GM23338 (cell line): ENCODE data around the gene CLIP2. TPM values are rescaled to one million over a fixed set of nuclear protein-coding genes. Genes with fewer than 3 reads are reported as not detected.
"Not testable (repeated sequence)": the region's sequence is repeated elsewhere in the genome, so short reads cannot be mapped to it uniquely, and the experiment has no call there.

Source experiments
- ATAC-seq: fragments of 200-7000 bp; cut with Tn5 transposase; 3 replicates; pipeline ENCODE4 v1.9.1; 2020
- DNase-seq: peaks from one replicate; pipeline ENCODE4 v3.0.0-alpha.2; 2015; ENCODE audit warnings: low spot score
- H2AFZ ChIP-seq: fragments of 200-600 bp; sonication (generic); 2 replicates; pipeline ENCODE4 v1.8.0; 2016; ENCODE audit warnings: antibody characterized with exemption, mild to moderate bottlenecking, moderate library complexity
- H3F3A ChIP-seq: fragments of 200-600 bp; sonication (generic); replicated peaks from 2 replicates; pipeline ENCODE4 v1.8.0; 2017; ENCODE audit warnings: antibody characterized with exemption, mixed run types, low read depth
- H3K27ac ChIP-seq: fragments of 200-600 bp; sonication (generic); 2 replicates; pipeline ENCODE4 v1.6.1; 2016; ENCODE audit warnings: low read depth
- H3K27me3 ChIP-seq: fragments of 200-600 bp; sonication (generic); 2 replicates; pipeline ENCODE4 v1.8.0; 2016; ENCODE audit warnings: mild to moderate bottlenecking, mixed run types, moderate library complexity; ENCODE audit not compliant: insufficient read depth
- H3K36me3 ChIP-seq: fragments of 200-600 bp; sonication (generic); 2 replicates; pipeline ENCODE4 v1.8.0; 2016; ENCODE audit warnings: mild to moderate bottlenecking; ENCODE audit not compliant: insufficient read depth
- H3K4me1 ChIP-seq: fragments of 200-600 bp; sonication (generic); 2 replicates; pipeline ENCODE4 v1.8.0; 2016; ENCODE audit warnings: mild to moderate bottlenecking, moderate library complexity; ENCODE audit not compliant: insufficient read depth
- H3K4me2 ChIP-seq: fragments of 200-600 bp; sonication (generic); 2 replicates; pipeline ENCODE4 v1.7.1; 2017; ENCODE audit warnings: mixed run types
- H3K4me3 ChIP-seq: fragments of 200-600 bp; sonication (generic); 2 replicates; pipeline ENCODE4 v1.6.1; 2016; ENCODE audit warnings: mixed run types
- H3K79me2 ChIP-seq: fragments of 200-600 bp; sonication (generic); replicated peaks from 2 replicates; pipeline ENCODE4 v1.8.0; 2017; ENCODE audit warnings: mild to moderate bottlenecking; ENCODE audit not compliant: insufficient read depth
- H3K9me2 ChIP-seq: fragments of 200-600 bp; sonication (generic); 2 replicates; pipeline ENCODE4 v1.8.0; 2017; ENCODE audit not compliant: insufficient read depth
- H4K20me1 ChIP-seq: fragments of 200-600 bp; sonication (generic); replicated peaks from 2 replicates; pipeline ENCODE4 v1.8.0; 2017; ENCODE audit warnings: mild to moderate bottlenecking; ENCODE audit not compliant: insufficient read depth
- H3K27ac Mint-ChIP-seq: 2 replicates; pipeline ENCODE4 v1.8.0; 2020; ENCODE audit warnings: inconsistent platforms, mild to moderate bottlenecking, moderate library complexity, mixed read lengths
- H3K27me3 Mint-ChIP-seq: 3 replicates; pipeline ENCODE4 v1.8.0; 2022; ENCODE audit warnings: low read depth, mild to moderate bottlenecking, moderate library complexity, mixed read lengths, inconsistent platforms; ENCODE audit not compliant: insufficient read depth, poor library complexity
- H3K36me3 Mint-ChIP-seq: 3 replicates; pipeline ENCODE4 v1.8.0; 2021; ENCODE audit warnings: low read depth, mild to moderate bottlenecking, inconsistent platforms, moderate library complexity, mixed read lengths
- H3K4me1 Mint-ChIP-seq: 3 replicates; pipeline ENCODE4 v1.8.0; 2020; ENCODE audit warnings: mild to moderate bottlenecking, inconsistent platforms, mixed read lengths
- H3K4me3 Mint-ChIP-seq: 3 replicates; pipeline ENCODE4 v1.8.0; 2021; ENCODE audit warnings: moderate library complexity, mild to moderate bottlenecking, inconsistent platforms, mixed read lengths
- H3K9me3 Mint-ChIP-seq: 3 replicates; pipeline ENCODE4 v1.8.0; 2020; ENCODE audit warnings: moderate library complexity, mild to moderate bottlenecking, inconsistent platforms, mixed read lengths
- CREB1 ChIP-seq: fragments of 250-450 bp; sonication (Bioruptor Pico); IDR thresholded peaks from 2 replicates; pipeline ENCODE4 v1.5.0; 2020; ENCODE audit warnings: low read depth, mild to moderate bottlenecking, moderate library complexity
- EZH2 ChIP-seq: fragments of 200-600 bp; sonication (generic); IDR thresholded peaks from one replicate; pipeline ENCODE4 v1.8.0; 2017; ENCODE audit warnings: antibody characterized with exemption, mild to moderate bottlenecking, low read depth; ENCODE audit not compliant: unreplicated experiment
- NANOG ChIP-seq: IDR thresholded peaks from 2 replicates; pipeline ENCODE4 v1.6.1; 2016; ENCODE audit warnings: antibody characterized with exemption, borderline replicate concordance
- POLR2AphosphoS5 ChIP-seq: IDR thresholded peaks from 2 replicates; pipeline ENCODE4 v1.6.1; 2016; ENCODE audit warnings: antibody characterized with exemption, low read depth
- STAT1 ChIP-seq: IDR thresholded peaks from one replicate; pipeline ENCODE4 v1.6.1; 2016; ENCODE audit warnings: antibody characterized with exemption; ENCODE audit not compliant: unreplicated experiment
- ZNF114 ChIP-seq: fragments of 250-450 bp; sonication (Bioruptor Pico); IDR thresholded peaks from 2 replicates; pipeline ENCODE4 v1.5.0; 2020; ENCODE audit warnings: mild to moderate bottlenecking, moderate library complexity
- ZNF331 ChIP-seq: fragments of 250-450 bp; sonication (Bioruptor Pico); IDR thresholded peaks from 2 replicates; pipeline ENCODE4 v1.5.0; 2020; ENCODE audit warnings: low read depth, mild to moderate bottlenecking, moderate library complexity
- polyA plus RNA-seq: library from polyadenylated mRNA; unstranded; fragments of >200 nt; fragmentation: Nextera tagmentation; extraction: Ambion mirVana; gene quantifications from 2 replicates; pipeline ENCODE4 v1.2.1, GENCODE V29; 2016
- total RNA-seq: library from RNA; depleted of rRNA; stranded (reverse); fragments of >200 nt; shearing (Covaris generic); gene quantifications from 2 replicates; pipeline ENCODE4 v1.2.3, GENCODE V29; 2014
- TF ChIP-seq, protein P1 (sequence below): IDR thresholded peaks from one replicate; pipeline ENCODE4 v1.6.1; 2018; ENCODE audit warnings: antibody characterized with exemption; ENCODE audit not compliant: unreplicated experiment
- TF ChIP-seq, protein P2 (sequence below): fragments of 250-450 bp; sonication (Bioruptor Pico); IDR thresholded peaks from 2 replicates; pipeline ENCODE4 v1.5.0; 2020; ENCODE audit warnings: mild to moderate bottlenecking, moderate library complexity
- TF ChIP-seq, protein P3 (sequence below), 2 experiments: fragments of 200-600 bp in 1 of 2; sonication (generic) in 1 of 2; conservative IDR thresholded peaks; 2 replicates each; pipeline versions ENCODE4 v1.5.1 to v1.6.1; 2016 to 2017; ENCODE audit warnings: antibody characterized with exemption in 2 of 2, low read depth in 2 of 2, mild to moderate bottlenecking in 2 of 2, moderate library complexity in 1 of 2

The CLIP2 gene
- total and polyA plus RNA-seq, 2 experiments from 2014 or later = 8.1 to 51.9 TPM

DNA sequence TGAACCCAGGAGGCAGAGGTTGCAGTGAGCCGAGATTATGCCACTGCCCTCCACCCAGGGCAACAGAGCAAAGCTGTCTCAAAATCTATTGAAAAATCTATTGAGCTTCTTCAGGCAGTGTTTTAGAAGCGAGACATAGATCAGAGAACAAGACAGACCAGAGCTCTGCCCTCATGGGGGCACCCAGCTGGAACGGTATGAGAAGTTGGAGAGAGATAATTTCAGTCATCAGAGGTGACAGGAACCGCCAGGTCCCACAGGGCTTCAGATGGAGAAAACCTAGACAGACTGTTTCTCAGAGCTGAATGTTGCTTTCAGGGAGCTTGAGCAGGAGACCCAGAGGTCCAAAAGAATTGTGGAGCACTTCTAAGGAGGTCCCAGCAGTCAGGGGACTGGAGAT lies 150.3 kb downstream of the CLIP2 start (continued):
- TF ChIP-seq, protein P1, sequence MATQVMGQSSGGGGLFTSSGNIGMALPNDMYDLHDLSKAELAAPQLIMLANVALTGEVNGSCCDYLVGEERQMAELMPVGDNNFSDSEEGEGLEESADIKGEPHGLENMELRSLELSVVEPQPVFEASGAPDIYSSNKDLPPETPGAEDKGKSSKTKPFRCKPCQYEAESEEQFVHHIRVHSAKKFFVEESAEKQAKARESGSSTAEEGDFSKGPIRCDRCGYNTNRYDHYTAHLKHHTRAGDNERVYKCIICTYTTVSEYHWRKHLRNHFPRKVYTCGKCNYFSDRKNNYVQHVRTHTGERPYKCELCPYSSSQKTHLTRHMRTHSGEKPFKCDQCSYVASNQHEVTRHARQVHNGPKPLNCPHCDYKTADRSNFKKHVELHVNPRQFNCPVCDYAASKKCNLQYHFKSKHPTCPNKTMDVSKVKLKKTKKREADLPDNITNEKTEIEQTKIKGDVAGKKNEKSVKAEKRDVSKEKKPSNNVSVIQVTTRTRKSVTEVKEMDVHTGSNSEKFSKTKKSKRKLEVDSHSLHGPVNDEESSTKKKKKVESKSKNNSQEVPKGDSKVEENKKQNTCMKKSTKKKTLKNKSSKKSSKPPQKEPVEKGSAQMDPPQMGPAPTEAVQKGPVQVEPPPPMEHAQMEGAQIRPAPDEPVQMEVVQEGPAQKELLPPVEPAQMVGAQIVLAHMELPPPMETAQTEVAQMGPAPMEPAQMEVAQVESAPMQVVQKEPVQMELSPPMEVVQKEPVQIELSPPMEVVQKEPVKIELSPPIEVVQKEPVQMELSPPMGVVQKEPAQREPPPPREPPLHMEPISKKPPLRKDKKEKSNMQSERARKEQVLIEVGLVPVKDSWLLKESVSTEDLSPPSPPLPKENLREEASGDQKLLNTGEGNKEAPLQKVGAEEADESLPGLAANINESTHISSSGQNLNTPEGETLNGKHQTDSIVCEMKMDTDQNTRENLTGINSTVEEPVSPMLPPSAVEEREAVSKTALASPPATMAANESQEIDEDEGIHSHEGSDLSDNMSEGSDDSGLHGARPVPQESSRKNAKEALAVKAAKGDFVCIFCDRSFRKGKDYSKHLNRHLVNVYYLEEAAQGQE = no peak
- TF ChIP-seq STAT1 (no peak), POLR2AphosphoS5 (no peak), ZNF331 (CRISPR knock-in tag) (no peak), ZNF114 (CRISPR knock-in tag) (no peak), NANOG (no peak), CREB1 (CRISPR knock-in tag) (no peak)

DNA sequence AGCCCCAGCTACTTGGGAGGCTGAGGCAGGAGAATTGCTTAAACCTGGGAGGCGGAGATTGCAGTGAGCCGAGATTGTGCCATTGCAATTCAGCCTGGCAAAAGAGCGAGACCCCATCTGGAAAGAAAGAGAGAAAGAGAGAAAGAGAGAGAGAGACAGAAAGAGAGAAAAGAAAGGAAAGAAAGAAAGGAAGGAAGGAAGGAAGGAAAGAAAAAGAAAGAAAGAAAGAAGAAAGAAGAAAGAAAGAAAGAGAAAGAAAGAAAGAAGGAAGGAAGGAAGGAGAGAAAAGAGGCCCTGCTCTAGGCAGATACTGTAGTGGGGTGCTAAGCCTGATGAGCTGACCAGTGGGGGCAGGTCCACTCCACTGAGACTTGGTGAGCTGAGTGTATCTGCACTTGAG lies 150.9 kb downstream of the CLIP2 start:
- not testable (repeated sequence) for DNase-seq, H3K79me2 ChIP-seq, H2AFZ ChIP-seq, H3K27ac ChIP-seq, H3K4me1 Mint-ChIP-seq, H3K4me3 Mint-ChIP-seq, H3K36me3 ChIP-seq, ATAC-seq, H3K36me3 Mint-ChIP-seq, H3K4me1 ChIP-seq, H3K9me2 ChIP-seq, H4K20me1 ChIP-seq, H3K4me2 ChIP-seq, H3K27ac Mint-ChIP-seq, H3K27me3 ChIP-seq, H3K4me3 ChIP-seq, H3F3A ChIP-seq, H3K27me3 Mint-ChIP-seq
- H3K9me3 Mint-ChIP-seq = peaks cover 16% of the 10 kb centered on the region

DNA sequence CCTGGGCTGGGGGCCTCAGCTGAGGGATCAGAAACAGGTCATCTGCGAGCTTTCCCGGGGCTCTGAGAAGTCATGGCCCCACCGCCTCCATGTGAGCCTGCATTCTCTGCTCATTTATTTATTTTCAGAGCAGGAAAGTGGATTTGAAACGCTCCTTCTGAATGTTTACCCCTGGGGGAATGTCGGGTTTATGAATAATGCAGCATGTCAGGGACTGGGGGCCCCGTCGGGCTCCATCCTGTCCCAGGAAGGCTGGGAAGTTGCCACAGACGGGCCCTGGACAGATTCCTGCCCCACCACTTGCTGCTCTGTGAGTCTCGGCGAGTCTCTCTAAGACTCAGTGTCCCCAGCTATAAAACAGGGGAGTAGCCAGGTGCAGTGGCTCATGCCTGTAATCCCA lies 152.6 kb downstream of the CLIP2 start:
- no peaks in the 10 kb centered on the region for H3K9me2 ChIP-seq
- H3K79me2 ChIP-seq = no peaks in the 10 kb centered on the region
- H3K27ac ChIP-seq = no peak overlapping the region
- Mint-ChIP-seq H3K36me3 (peaks cover 7% of the 10 kb centered on the region), H3K4me1 (peaks cover 2% of the 10 kb centered on the region; the same call in 2 of the 3 replicates), H3K27me3 (peaks cover 6% of the 10 kb centered on the region), H3K27ac (no peak overlapping the region), H3K9me3 (peaks cover 14% of the 10 kb centered on the region), H3K4me3 (no peak overlapping the region)
- H4K20me1 ChIP-seq = no peaks in the 10 kb centered on the region
- H3K4me2 ChIP-seq = no peak overlapping the region
- H3K36me3 ChIP-seq = no peaks in the 10 kb centered on the region; the same call in 1 of the 2 replicates
- no peaks in the 10 kb centered on the region for H3K27me3 ChIP-seq
- no peaks in the 10 kb centered on the region for H3F3A ChIP-seq
- ATAC-seq = no peak
- peak overlapping the region; percentile 93 for H2AFZ ChIP-seq
- H3K4me3 ChIP-seq = no peak overlapping the region
- no peak for DNase-seq
- no peaks in the 10 kb centered on the region for H3K4me1 ChIP-seq
- TF ChIP-seq, protein P2, sequence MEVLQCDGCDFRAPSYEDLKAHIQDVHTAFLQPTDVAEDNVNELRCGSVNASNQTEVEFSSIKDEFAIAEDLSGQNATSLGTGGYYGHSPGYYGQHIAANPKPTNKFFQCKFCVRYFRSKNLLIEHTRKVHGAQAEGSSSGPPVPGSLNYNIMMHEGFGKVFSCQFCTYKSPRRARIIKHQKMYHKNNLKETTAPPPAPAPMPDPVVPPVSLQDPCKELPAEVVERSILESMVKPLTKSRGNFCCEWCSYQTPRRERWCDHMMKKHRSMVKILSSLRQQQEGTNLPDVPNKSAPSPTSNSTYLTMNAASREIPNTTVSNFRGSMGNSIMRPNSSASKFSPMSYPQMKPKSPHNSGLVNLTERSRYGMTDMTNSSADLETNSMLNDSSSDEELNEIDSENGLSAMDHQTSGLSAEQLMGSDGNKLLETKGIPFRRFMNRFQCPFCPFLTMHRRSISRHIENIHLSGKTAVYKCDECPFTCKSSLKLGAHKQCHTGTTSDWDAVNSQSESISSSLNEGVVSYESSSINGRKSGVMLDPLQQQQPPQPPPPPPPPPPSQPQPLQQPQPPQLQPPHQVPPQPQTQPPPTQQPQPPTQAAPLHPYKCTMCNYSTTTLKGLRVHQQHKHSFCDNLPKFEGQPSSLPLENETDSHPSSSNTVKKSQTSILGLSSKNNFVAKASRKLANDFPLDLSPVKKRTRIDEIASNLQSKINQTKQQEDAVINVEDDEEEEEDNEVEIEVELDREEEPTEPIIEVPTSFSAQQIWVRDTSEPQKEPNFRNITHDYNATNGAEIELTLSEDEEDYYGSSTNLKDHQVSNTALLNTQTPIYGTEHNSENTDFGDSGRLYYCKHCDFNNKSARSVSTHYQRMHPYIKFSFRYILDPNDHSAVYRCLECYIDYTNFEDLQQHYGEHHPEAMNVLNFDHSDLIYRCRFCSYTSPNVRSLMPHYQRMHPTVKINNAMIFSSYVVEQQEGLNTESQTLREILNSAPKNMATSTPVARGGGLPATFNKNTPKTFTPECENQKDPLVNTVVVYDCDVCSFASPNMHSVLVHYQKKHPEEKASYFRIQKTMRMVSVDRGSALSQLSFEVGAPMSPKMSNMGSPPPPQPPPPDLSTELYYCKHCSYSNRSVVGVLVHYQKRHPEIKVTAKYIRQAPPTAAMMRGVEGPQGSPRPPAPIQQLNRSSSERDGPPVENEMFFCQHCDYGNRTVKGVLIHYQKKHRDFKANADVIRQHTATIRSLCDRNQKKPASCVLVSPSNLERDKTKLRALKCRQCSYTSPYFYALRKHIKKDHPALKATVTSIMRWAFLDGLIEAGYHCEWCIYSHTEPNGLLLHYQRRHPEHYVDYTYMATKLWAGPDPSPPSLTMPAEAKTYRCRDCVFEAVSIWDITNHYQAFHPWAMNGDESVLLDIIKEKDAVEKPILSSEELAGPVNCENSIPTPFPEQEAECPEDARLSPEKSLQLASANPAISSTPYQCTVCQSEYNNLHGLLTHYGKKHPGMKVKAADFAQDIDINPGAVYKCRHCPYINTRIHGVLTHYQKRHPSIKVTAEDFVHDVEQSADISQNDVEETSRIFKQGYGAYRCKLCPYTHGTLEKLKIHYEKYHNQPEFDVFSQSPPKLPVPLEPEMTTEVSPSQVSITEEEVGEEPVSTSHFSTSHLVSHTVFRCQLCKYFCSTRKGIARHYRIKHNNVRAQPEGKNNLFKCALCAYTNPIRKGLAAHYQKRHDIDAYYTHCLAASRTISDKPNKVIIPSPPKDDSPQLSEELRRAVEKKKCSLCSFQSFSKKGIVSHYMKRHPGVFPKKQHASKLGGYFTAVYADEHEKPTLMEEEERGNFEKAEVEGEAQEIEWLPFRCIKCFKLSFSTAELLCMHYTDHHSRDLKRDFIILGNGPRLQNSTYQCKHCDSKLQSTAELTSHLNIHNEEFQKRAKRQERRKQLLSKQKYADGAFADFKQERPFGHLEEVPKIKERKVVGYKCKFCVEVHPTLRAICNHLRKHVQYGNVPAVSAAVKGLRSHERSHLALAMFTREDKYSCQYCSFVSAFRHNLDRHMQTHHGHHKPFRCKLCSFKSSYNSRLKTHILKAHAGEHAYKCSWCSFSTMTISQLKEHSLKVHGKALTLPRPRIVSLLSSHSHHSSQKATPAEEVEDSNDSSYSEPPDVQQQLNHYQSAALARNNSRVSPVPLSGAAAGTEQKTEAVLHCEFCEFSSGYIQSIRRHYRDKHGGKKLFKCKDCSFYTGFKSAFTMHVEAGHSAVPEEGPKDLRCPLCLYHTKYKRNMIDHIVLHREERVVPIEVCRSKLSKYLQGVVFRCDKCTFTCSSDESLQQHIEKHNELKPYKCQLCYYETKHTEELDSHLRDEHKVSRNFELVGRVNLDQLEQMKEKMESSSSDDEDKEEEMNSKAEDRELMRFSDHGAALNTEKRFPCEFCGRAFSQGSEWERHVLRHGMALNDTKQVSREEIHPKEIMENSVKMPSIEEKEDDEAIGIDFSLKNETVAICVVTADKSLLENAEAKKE (CRISPR knock-in tag) = no peak
- no peak for TF ChIP-seq ZNF114 (CRISPR knock-in tag)
- TF ChIP-seq EZH2 = no peak
- TF ChIP-seq, protein P3, sequence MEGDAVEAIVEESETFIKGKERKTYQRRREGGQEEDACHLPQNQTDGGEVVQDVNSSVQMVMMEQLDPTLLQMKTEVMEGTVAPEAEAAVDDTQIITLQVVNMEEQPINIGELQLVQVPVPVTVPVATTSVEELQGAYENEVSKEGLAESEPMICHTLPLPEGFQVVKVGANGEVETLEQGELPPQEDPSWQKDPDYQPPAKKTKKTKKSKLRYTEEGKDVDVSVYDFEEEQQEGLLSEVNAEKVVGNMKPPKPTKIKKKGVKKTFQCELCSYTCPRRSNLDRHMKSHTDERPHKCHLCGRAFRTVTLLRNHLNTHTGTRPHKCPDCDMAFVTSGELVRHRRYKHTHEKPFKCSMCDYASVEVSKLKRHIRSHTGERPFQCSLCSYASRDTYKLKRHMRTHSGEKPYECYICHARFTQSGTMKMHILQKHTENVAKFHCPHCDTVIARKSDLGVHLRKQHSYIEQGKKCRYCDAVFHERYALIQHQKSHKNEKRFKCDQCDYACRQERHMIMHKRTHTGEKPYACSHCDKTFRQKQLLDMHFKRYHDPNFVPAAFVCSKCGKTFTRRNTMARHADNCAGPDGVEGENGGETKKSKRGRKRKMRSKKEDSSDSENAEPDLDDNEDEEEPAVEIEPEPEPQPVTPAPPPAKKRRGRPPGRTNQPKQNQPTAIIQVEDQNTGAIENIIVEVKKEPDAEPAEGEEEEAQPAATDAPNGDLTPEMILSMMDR (conservative IDR thresholded peaks at IDR 0.05; ENCODE audit: low read depth in 2 of 2) = no peak
- no peak for TF ChIP-seq CREB1 (CRISPR knock-in tag)
